GM13976 (cell line): ENCODE data around the gene EMC9.

Experiments used
- DNase-seq: peaks from one replicate; pipeline ENCODE4 v3.0.0; 2012; ENCODE audit warnings: low spot score
- in situ Hi-C: fragments of 300-500 bp; cut with MboI; formaldehyde crosslinking; loops from one replicate; pipeline ENCODE4 v1.12.0; 2022; ENCODE audit warnings: low sequenced_read_pairs, mixed read lengths, inconsistent platforms; ENCODE audit not compliant: unreplicated experiment
- TF ChIP-seq, protein P1 (sequence below): IDR thresholded peaks from 2 replicates; pipeline ENCODE4 v1.5.1; 2012; ENCODE audit warnings: borderline replicate concordance, mild to moderate bottlenecking; ENCODE audit not compliant: insufficient read depth; ENCODE audit errors: extremely low read depth, missing control alignments, control extremely low read depth

The EMC9 gene

DNA sequence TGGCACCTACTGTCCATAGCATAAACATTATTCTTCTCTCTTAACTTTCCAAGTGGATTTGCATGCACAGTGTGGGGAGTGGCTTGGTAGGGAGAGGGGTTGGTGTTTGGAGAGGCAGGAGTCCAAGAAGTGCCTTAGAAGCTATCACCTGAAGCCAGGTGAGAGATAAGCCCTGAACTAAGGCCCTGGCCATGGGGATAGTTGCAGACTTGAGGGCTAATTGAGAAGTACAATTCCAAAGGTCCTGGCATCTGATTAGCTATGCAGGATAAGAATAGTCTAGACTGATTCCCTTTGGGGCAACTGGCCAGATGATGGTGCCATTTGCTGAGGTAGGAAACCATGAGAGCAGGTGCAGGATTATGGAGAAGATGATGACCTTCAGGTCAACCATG is 49.3 kb downstream of the EMC9 start:
- DNase-seq: no peak
- in situ Hi-C loops: no loop called here
- TF ChIP-seq, protein P1, sequence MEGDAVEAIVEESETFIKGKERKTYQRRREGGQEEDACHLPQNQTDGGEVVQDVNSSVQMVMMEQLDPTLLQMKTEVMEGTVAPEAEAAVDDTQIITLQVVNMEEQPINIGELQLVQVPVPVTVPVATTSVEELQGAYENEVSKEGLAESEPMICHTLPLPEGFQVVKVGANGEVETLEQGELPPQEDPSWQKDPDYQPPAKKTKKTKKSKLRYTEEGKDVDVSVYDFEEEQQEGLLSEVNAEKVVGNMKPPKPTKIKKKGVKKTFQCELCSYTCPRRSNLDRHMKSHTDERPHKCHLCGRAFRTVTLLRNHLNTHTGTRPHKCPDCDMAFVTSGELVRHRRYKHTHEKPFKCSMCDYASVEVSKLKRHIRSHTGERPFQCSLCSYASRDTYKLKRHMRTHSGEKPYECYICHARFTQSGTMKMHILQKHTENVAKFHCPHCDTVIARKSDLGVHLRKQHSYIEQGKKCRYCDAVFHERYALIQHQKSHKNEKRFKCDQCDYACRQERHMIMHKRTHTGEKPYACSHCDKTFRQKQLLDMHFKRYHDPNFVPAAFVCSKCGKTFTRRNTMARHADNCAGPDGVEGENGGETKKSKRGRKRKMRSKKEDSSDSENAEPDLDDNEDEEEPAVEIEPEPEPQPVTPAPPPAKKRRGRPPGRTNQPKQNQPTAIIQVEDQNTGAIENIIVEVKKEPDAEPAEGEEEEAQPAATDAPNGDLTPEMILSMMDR: no peak

DNA sequence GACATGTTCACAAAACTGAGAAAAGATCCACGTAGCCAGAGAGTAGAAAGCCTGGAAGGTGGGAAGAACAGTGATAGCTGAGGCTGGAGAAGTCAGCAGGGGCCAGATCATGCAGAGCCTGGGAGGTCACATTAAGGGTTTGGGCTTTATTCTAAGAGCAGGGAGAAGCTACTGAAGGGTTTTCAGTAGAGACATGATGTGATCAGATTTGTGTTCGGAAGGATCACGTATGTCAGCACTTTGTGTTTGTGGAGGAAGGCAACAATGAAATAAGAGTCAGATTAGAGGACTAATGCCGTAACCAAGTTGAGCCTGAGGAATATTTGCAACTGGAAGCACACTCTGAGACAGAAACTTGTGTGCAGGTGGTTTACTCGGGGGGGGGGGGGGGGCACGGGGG is 51.5 kb downstream of the EMC9 start:
- in situ Hi-C loops: no loop called here
- TF ChIP-seq, protein P1: no peak
- no peak for DNase-seq
